ENCODE results near the gene SMYD3.
"Not testable (repeated sequence)": the region's sequence is repeated elsewhere in the genome, so short reads cannot be mapped to it uniquely, and the experiment has no call there.

SMYD3 gene

GRCh38 chr1:246083416-246083815, 423.7 kb downstream of the SMYD3 start:
- no peak for DNase-seq

- peak; percentile 8 for DNase-seq
Observed at GRCh38 chr1:246081856-246082668, 425.0 kb downstream of the SMYD3 start.

GRCh38 chr1:246081138-246081702, 425.9 kb downstream of the SMYD3 start:
- no peak for DNase-seq

- no peak for DNase-seq
Observed at GRCh38 chr1:246080031-246080430, 427.0 kb downstream of the SMYD3 start.

GRCh38 chr1:246078888-246079252, 428.2 kb downstream of the SMYD3 start:
- DNase-seq = no peak

GRCh38 chr1:246078126-246078887, 428.8 kb downstream of the SMYD3 start:
- DNase-seq = peak; percentile 20

GRCh38 chr1:246077476-246077875, 429.6 kb downstream of the SMYD3 start:
- no peak for DNase-seq

- DNase-seq = no peak
Observed at GRCh38 chr1:246074421-246074820, 432.7 kb downstream of the SMYD3 start.

- DNase-seq = no peak
Observed at GRCh38 chr1:246072456-246072955, 434.6 kb downstream of the SMYD3 start.

GRCh38 chr1:246071981-246072380, 435.1 kb downstream of the SMYD3 start:
- not testable (repeated sequence) for DNase-seq

GRCh38 chr1:246071561-246071960, 435.5 kb downstream of the SMYD3 start:
- not testable (repeated sequence) for DNase-seq

GRCh38 chr1:246069581-246069980, 437.5 kb downstream of the SMYD3 start:
- DNase-seq = no peak

GRCh38 chr1:246068619-246069509, 438.2 kb downstream of the SMYD3 start:
- no peak for DNase-seq

- DNase-seq = no peak
Observed at GRCh38 chr1:246068217-246068512, 438.9 kb downstream of the SMYD3 start.

GRCh38 chr1:246067432-246068216, 439.5 kb downstream of the SMYD3 start:
- no peak for DNase-seq

GRCh38 chr1:246066573-246066972, 440.5 kb downstream of the SMYD3 start:
- no peak for DNase-seq

- no peak for DNase-seq
Observed at GRCh38 chr1:246065592-246065991, 441.5 kb downstream of the SMYD3 start.

GRCh38 chr1:246064891-246065290, 442.2 kb downstream of the SMYD3 start:
- no peak for DNase-seq

GRCh38 chr1:246063013-246063616, 444.0 kb downstream of the SMYD3 start:
- no peak for DNase-seq

GRCh38 chr1:246058466-246058865, 448.6 kb downstream of the SMYD3 start:
- DNase-seq = no peak

- no peak for DNase-seq
Observed at GRCh38 chr1:246052603-246053002, 454.5 kb downstream of the SMYD3 start.

All from DMS53 (cell line).